HTR-8/SVneo (cell line): ENCODE measurements around the gene FGF12.
A peak's percentile ranks its signal among the peaks of the same experiment; 100 is the strongest.

Experiments
- DNase-seq: peaks from one replicate; pipeline ENCODE4 v3.0.0; 2011; ENCODE audit warnings: low spot score, mixed read lengths; ENCODE audit not compliant: insufficient read length
- FAIRE-seq: peaks from 2 replicates; lab custom pipeline; 2011; peaks lifted over from hg19 to GRCh38; lab: Jason Lieb, UNC

Gene FGF12

DNA sequence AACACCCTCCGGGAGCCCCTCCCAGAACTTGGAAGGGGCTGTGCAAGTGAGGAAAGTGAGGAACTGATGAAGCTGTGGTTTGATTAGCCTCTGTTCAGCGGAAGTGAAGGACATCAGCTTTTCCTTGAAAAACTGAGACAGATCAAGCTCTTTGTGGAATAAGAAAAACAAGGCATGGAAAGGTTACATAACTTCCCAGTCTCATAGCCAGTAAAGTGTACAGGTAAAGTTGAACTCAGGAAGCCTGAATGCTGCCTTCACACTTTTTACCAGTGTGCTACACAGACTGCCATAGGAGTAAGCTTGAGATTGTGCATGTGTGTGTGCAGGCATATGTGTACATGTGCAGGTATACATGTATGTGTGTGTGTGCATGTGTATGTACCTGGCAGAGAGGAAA, 293.2 kb downstream of the FGF12 start:
- no peak for FAIRE-seq

GRCh38 chr3:192433704-192434103, 293.6 kb downstream of the FGF12 start:
- FAIRE-seq (no peak), DNase-seq (no peak)

More for the DNA sequence above, 293.2 kb downstream of the FGF12 start:
- DNase-seq, result no peak

DNA sequence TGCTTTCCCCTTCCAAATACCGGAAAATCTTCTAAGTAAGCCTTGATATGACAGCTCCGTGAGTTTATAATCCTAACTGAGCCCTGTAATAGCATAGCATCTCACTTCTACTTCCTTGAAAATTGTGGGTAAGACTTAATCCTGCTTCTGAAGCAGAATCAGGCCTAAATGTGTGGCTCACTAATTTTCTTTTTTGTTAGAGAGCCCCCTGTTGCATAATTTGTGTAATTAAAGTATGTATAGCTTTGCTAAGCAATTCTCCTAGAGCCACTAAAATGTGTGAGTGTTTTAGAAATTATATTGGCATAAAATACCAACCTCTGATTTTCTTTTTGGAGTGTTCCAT, 304.4 kb downstream of the FGF12 start:
- FAIRE-seq (no peak), DNase-seq (no peak)

DNA sequence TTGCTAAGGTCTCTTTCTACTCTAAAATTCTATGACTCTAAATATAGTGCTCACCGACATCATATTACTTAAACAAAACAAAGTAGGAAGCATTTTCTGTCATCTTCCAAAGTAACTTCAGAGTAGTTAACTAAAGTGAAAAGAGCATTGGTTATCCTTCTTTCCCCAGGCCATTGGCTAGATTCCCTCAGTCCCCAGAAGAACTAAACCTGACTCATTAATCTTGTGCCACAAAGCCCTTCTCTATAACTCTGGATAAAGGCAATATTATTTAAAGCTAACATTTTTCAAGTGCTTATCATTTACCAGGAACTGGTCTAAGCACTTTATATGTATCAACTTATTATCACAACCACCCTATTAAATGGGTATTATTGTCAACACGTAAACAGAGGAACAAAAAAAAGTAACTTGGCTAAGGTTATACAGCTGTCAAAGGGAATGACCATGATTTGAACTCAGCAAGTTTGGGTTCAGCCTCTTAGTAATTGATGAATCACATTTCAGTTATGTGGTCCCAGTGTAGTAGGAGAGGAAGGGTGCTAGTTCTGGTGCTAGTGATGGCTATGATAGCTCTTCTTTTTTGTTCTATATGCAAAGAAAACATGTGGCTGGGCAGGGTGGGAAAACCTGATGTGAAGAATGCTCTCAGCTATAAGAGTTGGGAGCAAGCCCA, 304.9 kb downstream of the FGF12 start:
- no peak for FAIRE-seq

GRCh38 chr3:192419312-192419711, 308.0 kb downstream of the FGF12 start:
- DNase-seq, result no peak
- FAIRE-seq, result no peak

More for the DNA sequence above, 304.9 kb downstream of the FGF12 start:
- no peak for DNase-seq

- FAIRE-seq, result no peak
- no peak for DNase-seq
These were observed 309.7 kb downstream of the FGF12 start for GRCh38 chr3:192417559-192418055.

- FAIRE-seq (no peak), DNase-seq (no peak)
These were observed 310.3 kb downstream of the FGF12 start for GRCh38 chr3:192417017-192417416.

- no peak for FAIRE-seq
- no peak for DNase-seq
These were observed 313.9 kb downstream of the FGF12 start for GRCh38 chr3:192413461-192413860.

DNA sequence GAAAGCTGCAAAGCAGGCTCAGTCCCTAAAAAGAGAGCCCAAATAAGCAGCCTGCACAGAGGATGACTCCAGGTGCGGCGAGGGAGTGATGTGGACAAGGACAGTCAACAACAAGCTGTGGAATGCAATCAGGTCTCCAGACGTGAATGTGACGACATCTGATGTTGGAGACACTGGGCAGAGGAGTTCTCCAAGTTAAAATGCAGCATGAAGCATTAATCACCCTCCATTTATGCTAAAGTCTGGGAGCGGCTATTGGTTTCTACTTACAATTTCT, 316.7 kb downstream of the FGF12 start:
- FAIRE-seq (no peak), DNase-seq (no peak)

DNA sequence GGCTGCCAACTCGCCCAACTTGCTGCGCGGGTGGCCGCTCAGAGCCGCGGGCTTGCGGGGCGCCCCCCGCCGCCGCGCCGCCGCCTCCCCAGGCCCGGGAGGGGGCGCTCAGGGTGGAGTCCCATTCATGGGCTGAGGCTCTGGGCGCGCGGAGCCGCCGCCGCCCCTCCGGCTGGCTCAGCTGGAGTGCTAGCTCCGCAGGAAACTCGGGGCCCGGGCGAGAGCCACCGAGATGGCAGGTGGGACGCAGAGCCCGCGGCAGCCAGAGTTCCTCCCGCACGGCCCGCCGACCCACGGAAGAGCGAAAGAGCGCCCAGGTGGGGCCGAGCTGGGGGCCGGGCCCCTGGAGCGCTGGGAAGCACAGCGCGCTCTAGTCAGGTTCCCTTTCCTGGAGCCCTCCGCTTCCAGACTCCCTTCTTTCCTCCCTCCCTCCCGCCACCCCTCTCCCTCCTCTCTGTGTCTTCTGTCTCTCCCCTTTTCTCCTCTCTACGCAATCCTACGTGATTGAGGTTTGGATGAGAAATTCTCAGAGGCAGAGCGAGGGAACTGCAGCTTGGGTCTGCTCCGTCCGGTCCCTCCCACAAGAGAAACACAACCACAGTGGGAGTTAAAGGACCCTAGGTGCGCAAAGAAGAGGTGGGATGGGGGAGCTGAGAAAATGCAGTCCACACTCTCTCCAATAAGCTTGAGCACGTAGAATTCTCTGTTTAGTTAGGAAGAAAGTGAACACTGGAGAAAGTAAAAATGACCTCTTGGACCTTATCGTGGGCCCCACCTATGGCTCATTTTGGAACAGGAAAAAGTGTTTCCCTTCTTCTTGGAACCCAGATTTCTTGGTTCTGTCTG, 317.3 kb downstream of the FGF12 start:
- FAIRE-seq (no peak), DNase-seq (peak; percentile 39)

GRCh38 chr3:192409201-192409837, 318.0 kb downstream of the FGF12 start:
- peak; percentile 67 for FAIRE-seq
- peak; percentile 31 for DNase-seq

- no peak for FAIRE-seq
- DNase-seq, result peak; percentile 53
These were observed 318.6 kb downstream of the FGF12 start for GRCh38 chr3:192408647-192409200.

DNA sequence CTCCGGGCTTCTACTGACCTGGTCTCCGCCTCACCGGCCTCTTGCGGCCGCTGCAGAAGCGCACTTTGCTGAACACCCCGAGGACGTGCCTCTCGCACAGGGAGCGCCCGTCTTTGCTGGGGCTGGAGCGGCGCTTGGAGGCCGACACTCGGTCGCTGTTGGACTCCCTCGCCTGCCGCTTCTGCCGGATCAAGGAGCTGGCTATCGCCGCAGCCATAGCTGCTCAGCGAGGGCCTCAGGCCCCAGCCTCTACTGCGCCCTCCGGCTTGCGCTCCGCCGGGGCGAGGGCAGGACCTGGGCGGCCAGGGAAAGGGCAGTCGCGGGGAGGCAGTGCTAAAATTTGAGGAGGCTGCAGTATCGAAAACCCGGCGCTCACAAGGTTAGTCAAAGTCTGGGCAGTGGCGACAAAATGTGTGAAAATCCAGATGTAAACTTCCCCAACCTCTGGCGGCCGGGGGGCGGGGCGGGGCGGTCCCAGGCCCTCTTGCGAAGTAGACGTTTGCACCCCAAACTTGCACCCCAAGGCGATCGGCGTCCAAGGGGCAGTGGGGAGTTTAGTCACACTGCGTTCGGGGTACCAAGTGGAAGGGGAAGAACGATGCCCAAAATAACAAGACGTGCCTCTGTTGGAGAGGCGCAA, 319.2 kb downstream of the FGF12 start:
- FAIRE-seq (no peak), DNase-seq (no peak)

DNA sequence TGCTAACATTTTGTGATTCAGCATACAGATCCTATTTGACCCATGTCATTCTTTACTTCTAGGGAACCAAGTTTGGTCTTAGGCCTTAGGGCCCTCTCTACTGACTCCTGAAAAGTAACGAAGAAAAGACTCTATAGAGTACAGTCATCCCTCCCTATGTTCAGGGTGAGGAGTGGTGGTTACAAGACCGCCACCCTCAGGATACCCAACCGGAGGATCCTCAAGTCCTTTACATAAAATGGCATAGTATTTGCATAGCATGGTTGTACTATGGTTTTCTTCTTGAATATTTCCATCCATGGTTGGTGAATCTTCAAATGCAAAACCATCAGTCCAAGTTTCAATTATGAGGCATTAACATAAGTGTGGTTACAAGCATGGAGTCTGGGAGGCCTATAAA, 327.6 kb downstream of the FGF12 start:
- no peak for DNase-seq
- FAIRE-seq, result no peak

DNA sequence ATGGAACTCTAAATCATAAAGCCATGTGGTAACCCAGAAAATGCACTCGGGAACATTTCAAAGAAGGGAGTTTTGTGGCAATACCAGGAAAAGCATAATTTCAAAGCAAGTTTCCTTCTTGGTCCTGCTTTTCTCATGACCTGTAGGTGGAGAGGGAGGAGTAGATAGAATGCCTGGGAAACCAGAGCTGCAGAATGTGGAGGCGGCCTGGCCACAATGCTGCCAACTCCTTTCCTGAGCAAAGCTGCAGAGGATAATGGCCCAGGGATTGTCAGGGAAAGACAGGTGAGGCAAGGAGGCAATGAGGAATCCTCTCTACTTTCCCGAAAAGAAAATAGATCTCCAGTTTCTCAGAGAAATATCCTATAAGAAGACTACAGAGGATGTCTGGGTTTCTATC, 330.3 kb downstream of the FGF12 start:
- no peak for FAIRE-seq
- DNase-seq, result no peak

DNA sequence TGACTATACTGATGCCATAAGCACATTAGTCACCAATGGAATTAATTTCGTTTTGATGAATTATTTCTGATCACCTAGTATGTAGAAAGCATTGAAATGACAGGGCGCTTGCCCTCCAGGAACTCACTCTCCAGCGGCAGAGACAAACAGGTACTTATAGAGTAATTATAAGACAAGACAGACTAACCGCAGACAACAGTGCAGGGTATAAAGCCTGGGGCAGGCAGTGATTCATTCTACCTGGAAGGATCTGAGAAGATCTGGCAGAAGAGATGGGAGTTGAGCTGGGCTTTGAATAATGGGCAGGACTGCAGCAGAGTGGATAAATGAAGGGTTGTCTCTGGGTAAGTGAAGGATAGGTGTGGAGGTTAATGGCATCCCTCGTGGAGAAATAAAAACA, 331.8 kb downstream of the FGF12 start:
- no peak for FAIRE-seq
- no peak for DNase-seq

DNA sequence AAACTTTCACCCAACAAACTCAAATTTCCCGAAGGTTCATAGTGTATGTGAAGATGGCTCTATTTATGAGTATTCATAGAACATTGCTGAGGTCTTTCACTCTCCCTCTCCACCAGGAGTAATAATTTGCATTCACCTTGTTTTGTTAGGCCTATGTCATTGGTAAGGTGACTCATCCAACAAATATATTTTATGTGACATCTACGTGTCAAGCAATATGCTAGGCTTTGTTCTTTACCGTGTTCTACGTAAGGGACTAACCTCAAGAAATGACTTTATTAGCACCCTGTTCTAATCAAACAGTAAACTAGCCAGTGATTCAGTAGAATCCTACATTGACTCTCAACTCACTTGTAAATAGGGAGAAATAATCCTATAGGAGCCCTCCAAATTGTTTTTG, 334.4 kb downstream of the FGF12 start:
- no peak for FAIRE-seq
- DNase-seq, result no peak

GRCh38 chr3:192382861-192383260, 344.5 kb downstream of the FGF12 start:
- DNase-seq, result no peak
- no peak for FAIRE-seq

GRCh38 chr3:192373586-192373985, 353.8 kb downstream of the FGF12 start:
- FAIRE-seq, result no peak
- no peak for DNase-seq

DNA sequence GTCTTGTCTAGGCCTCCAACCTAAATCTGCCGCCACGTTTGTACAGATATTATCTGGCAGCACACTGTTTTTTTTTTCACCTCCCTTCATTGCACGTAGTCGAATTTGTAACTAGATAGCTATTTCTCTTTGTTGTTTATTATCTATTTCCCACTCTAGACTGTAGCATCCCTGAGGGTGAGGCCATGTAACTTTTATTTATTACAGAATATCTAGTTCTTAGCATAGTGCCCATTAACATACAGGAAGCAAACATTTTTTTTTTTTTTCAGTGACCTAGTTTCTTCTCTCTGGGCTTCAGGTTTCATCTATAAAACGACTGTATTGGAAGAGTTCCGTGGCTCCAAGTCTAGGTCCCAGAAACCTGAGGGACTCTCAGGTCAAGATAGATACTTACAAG, 354.3 kb downstream of the FGF12 start:
- FAIRE-seq (no peak), DNase-seq (no peak)

DNA sequence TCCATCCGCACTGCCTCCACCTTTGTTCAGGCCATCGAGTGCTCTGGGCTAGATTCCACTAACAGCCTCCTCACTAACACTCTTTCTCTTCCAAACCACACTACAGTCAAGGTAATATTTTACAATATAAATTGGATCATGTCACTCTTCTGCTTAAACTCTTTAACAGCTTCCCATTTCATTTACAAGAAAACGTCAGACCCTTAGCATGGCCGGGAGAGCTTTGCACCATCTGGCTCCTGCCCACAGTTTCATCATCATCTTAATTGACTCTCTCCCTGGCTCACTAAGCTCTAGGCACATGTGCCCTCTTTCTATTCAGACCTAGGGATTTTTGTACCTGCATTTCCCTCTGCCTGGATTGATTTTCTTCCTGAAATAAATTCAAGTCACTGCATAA, 354.7 kb downstream of the FGF12 start:
- DNase-seq (no peak), FAIRE-seq (no peak)
